ENCODE measurements around the gene TWIST1. TPM values are rescaled to one million over a fixed set of nuclear protein-coding genes. Genes with fewer than 3 reads are reported as not detected.

Gene TWIST1
- total RNA-seq, 2 experiments from 2014 or later: 4.1 to 4.6 TPM

DNA sequence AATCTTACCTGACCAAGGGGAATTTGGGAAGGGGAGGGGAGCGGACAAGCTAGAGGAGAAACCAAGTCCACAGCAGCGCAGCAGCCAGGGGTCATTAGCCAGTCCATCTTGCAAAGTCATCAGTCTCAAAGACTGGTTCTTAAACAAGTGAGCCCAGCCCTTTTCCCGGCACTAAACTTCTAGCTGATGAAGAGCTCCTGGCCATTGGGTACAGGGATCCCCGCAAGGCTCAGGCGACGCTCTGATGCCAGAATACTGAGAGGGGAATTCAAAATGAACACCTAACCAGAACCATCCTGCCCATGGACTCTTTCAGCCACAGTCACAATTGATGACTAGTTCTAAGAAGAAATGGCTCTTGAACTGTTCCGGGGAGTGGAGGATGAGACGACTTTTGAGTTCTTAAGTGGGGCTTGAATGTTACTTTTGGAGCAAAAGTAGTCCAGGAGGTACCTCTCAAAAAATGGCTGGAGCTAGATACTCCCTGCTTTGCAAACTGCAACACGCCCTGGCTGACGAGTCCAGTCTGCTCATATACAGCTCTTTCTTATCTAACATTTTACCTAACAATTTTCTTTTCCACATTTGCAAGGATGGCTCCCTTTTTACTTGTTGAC, 2.5 kb upstream of the TWIST1 start:
- intact Hi-C loops (cut with micrococcal nuclease): loop anchor here (10.0 kb wide), 1 partner anchor 1675 kb away; no protein-coding TSS in a partner anchor
- H3K4me1 Mint-ChIP-seq (ENCODE audit: low read depth): peaks cover 2% of the 10 kb centered on the region
- H3K27me3 Mint-ChIP-seq: peaks cover 35% of the 10 kb centered on the region
- no peaks in the 10 kb centered on the region for H3K36me3 Mint-ChIP-seq
- ChIA-PET POLR2A (no interaction called here), CTCF (no interaction called here)
- no peak for DNase-seq
- no peak overlapping the region for H3K4me3 Mint-ChIP-seq
- H3K27ac Mint-ChIP-seq: no peak overlapping the region
- no peaks in the 10 kb centered on the region for H3K9me3 Mint-ChIP-seq

GRCh38 chr7:19119372-19119771, 1.9 kb upstream of the TWIST1 start:
- CTCF ChIA-PET: no interaction called here
- no peak overlapping the region for H3K27ac Mint-ChIP-seq
- peaks cover 2% of the 10 kb centered on the region for H3K4me1 Mint-ChIP-seq (ENCODE audit: low read depth)
- H3K36me3 Mint-ChIP-seq: no peaks in the 10 kb centered on the region
- intact Hi-C loops (cut with micrococcal nuclease): loop anchor here (10.0 kb wide), 1 partner anchor 1675 kb away; no protein-coding TSS in a partner anchor
- POLR2A ChIA-PET: no interaction called here
- no peak overlapping the region for H3K4me3 Mint-ChIP-seq
- no peak for DNase-seq
- H3K9me3 Mint-ChIP-seq: no peaks in the 10 kb centered on the region
- H3K27me3 Mint-ChIP-seq: peaks cover 36% of the 10 kb centered on the region

- no peak overlapping the region for H3K27ac Mint-ChIP-seq
- DNase-seq: no peak
- POLR2A ChIA-PET: no interaction called here
- CTCF ChIA-PET: no interaction called here
- no peaks in the 10 kb centered on the region for H3K36me3 Mint-ChIP-seq
- H3K4me3 Mint-ChIP-seq: no peak overlapping the region
- H3K27me3 Mint-ChIP-seq: peaks cover 36% of the 10 kb centered on the region
- no peaks in the 10 kb centered on the region for H3K9me3 Mint-ChIP-seq
- intact Hi-C loops (cut with micrococcal nuclease): loop anchor here (10.0 kb wide), 1 partner anchor 1676 kb away; no protein-coding TSS in a partner anchor
- peaks cover 2% of the 10 kb centered on the region for H3K4me1 Mint-ChIP-seq (ENCODE audit: low read depth)
Observed at GRCh38 chr7:19118636-19119371, 1.4 kb upstream of the TWIST1 start.

GRCh38 chr7:19117870-19118608, 603 bp upstream of the TWIST1 start:
- Mint-ChIP-seq H3K36me3 (no peaks in the 10 kb centered on the region), H3K27ac (no peak overlapping the region), H3K9me3 (no peaks in the 10 kb centered on the region), H3K4me1 (ENCODE audit: low read depth) (peaks cover 2% of the 10 kb centered on the region), H3K4me3 (no peak overlapping the region), H3K27me3 (peaks cover 37% of the 10 kb centered on the region)
- intact Hi-C loops (cut with micrococcal nuclease): loop anchor here (10.0 kb wide), 1 partner anchor 1677 kb away; no protein-coding TSS in a partner anchor
- POLR2A ChIA-PET: no interaction called here
- no peak for DNase-seq
- CTCF ChIA-PET: no interaction called here

DNA sequence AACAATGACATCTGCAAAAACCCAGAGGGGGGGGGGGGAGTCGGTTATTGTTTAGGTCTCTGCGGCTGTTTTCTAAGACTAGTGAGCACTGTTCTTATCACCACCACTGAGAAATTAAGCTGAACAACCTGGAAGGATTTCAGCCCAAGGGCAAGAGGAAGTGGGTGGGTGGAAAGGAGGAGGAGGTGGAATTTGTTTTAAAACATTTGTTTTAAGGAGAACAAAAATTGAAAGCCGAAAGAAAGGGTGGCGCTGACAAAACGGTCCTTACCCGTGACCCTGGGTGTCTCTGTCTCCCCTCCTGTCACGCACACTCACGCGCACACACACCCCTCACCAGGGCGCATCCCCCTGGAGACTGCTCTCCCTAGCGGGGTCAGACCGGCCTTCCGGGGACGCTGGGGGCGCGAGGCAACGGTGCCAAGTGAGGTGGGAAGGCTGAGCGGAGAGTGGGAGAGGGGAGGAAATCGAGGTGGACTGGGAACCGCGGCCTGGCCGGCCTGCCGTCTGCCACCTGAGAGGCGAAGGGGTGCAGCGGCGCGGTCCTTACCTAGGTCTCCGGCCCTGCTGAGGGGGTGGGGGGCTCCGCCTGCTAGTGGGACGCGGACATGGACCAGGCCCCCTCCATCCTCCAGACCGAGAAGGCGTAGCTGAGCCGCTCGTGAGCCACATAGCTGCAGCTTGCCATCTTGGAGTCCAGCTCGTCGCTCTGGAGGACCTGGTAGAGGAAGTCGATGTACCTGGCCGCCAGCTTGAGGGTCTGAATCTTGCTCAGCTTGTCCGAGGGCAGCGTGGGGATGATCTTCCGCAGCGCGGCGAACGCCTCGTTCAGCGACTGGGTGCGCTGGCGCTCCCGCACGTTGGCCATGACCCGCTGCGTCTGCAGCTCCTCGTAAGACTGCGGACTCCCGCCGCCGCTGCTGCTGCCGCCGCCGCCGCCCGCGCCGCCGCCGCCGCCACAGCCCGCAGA, 1.0 kb downstream of the TWIST1 start:
- ChIA-PET POLR2A (no interaction called here), CTCF (no interaction called here)
- H3K4me1 Mint-ChIP-seq (ENCODE audit: low read depth): peaks cover 2% of the 10 kb centered on the region
- peaks cover 44% of the 10 kb centered on the region for H3K27me3 Mint-ChIP-seq
- H3K4me3 Mint-ChIP-seq: peak overlapping the region; percentile 16
- intact Hi-C loops (cut with micrococcal nuclease): loop anchor here (10.0 kb wide), 1 partner anchor 1678 kb away; no protein-coding TSS in a partner anchor
- H3K9me3 Mint-ChIP-seq: no peaks in the 10 kb centered on the region
- H3K27ac Mint-ChIP-seq: no peak overlapping the region
- peaks cover 1% of the 10 kb centered on the region for H3K36me3 Mint-ChIP-seq
- no peak for DNase-seq

GRCh38 chr7:19114551-19114855, 2.9 kb downstream of the TWIST1 start:
- peaks cover 2% of the 10 kb centered on the region for H3K4me1 Mint-ChIP-seq (ENCODE audit: low read depth)
- intact Hi-C loops (cut with micrococcal nuclease): loop anchor here (10.0 kb wide), 1 partner anchor 1680 kb away; no protein-coding TSS in a partner anchor
- peaks cover 47% of the 10 kb centered on the region for H3K27me3 Mint-ChIP-seq
- DNase-seq: no peak
- ChIA-PET CTCF (no interaction called here), POLR2A (no interaction called here)
- no peak overlapping the region for H3K27ac Mint-ChIP-seq
- peaks cover 1% of the 10 kb centered on the region for H3K36me3 Mint-ChIP-seq
- no peak overlapping the region for H3K4me3 Mint-ChIP-seq
- H3K9me3 Mint-ChIP-seq: no peaks in the 10 kb centered on the region

- POLR2A ChIA-PET: interaction anchor here (0.5 kb wide), 1 partner anchor 254 kb away, joined by 3 read pairs; no protein-coding TSS in a partner anchor
- H3K27ac Mint-ChIP-seq: no peak overlapping the region
- H3K9me3 Mint-ChIP-seq: no peaks in the 10 kb centered on the region
- peaks cover 48% of the 10 kb centered on the region for H3K27me3 Mint-ChIP-seq
- no peak overlapping the region for H3K4me3 Mint-ChIP-seq
- H3K4me1 Mint-ChIP-seq (ENCODE audit: low read depth): peaks cover 2% of the 10 kb centered on the region
- intact Hi-C loops (cut with micrococcal nuclease): loop anchor here (10.0 kb wide), 1 partner anchor 1681 kb away; no protein-coding TSS in a partner anchor
- DNase-seq: no peak
- CTCF ChIA-PET: no interaction called here
- H3K36me3 Mint-ChIP-seq: peaks cover 1% of the 10 kb centered on the region
Observed at GRCh38 chr7:19113855-19114550, 3.4 kb downstream of the TWIST1 start.

DNA sequence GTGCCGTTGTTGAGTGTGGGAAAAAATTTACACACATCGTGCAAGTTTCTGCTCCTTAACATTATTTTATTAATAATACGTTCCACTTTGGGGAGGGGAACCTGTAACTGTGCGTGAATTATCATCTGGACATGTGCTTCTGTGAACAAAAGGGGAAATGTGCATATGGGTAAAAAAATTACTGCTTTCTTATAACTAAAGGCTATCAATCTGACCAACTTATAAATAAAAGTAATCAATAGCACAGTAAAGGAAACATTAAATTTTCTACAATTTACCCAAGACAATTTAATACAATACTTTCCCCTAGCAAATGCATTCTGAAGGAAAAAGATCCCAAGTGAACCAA, 4.5 kb downstream of the TWIST1 start:
- peaks cover 48% of the 10 kb centered on the region for H3K27me3 Mint-ChIP-seq
- no peak overlapping the region for H3K4me3 Mint-ChIP-seq
- H3K9me3 Mint-ChIP-seq: no peaks in the 10 kb centered on the region
- DNase-seq: no peak
- CTCF ChIA-PET: no interaction called here
- H3K4me1 Mint-ChIP-seq (ENCODE audit: low read depth): peaks cover 2% of the 10 kb centered on the region
- no peak overlapping the region for H3K27ac Mint-ChIP-seq
- POLR2A ChIA-PET: interaction anchor here (0.6 to 1.2 kb wide), 2 partner anchors 9 to 14 kb away, joined by 3 to 4 read pairs; no protein-coding TSS in a partner anchor
- peaks cover 1% of the 10 kb centered on the region for H3K36me3 Mint-ChIP-seq
- intact Hi-C loops (cut with micrococcal nuclease): loop anchor here (10.0 kb wide), 1 partner anchor 1682 kb away; no protein-coding TSS in a partner anchor

DNA sequence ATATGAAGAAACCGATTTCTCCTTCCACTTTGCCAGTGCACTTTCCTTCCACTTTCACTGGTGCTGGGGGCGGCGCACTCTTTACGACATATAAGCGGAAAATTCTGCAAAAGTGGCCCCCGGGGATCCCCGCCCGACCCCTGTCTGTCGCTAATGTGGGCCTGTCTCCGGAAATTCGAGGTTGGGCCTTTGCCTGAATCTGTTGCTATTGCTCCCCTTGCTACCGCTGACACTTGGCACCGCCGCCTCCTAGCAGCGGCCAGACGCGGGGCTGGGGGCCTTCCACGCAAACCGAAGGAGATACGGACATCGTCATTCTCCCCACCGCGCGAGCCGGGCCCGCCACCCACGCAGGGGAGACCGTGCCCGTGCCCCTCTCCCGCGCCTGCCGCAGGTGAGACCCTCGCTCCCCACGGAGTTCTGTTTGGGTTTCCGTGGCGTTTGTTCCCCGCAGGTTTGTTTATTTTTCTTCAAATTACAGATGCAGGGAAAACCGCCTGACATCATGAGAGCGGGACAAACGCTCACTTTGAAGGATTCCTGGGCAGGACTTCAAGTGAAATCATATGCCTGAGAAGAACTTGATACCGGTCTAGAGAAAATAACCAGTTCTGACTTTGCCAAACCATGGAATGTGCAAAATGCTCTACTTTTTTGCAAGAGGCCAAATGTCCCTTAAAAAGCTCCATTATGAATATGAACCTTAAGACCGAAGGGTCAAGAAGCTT, 5.0 kb downstream of the TWIST1 start:
- no peak overlapping the region for H3K27ac Mint-ChIP-seq
- peaks cover 7% of the 10 kb centered on the region for H3K4me1 Mint-ChIP-seq (ENCODE audit: low read depth)
- H3K27me3 Mint-ChIP-seq: peaks cover 54% of the 10 kb centered on the region
- H3K36me3 Mint-ChIP-seq: peaks cover 1% of the 10 kb centered on the region
- ChIA-PET POLR2A (interaction anchor here (0.6 to 1.2 kb wide), 2 partner anchors 10 to 13 kb away, joined by 3 to 4 read pairs; no protein-coding TSS in a partner anchor), CTCF (no interaction called here)
- H3K9me3 Mint-ChIP-seq: no peaks in the 10 kb centered on the region
- DNase-seq: no peak
- intact Hi-C loops (cut with micrococcal nuclease): loop anchor here (10.0 kb wide), 1 partner anchor 1682 kb away; no protein-coding TSS in a partner anchor
- no peak overlapping the region for H3K4me3 Mint-ChIP-seq

- Mint-ChIP-seq H3K9me3 (no peaks in the 10 kb centered on the region), H3K27ac (no peak overlapping the region), H3K4me1 (ENCODE audit: low read depth) (peaks cover 8% of the 10 kb centered on the region), H3K4me3 (no peak overlapping the region), H3K36me3 (peaks cover 1% of the 10 kb centered on the region), H3K27me3 (peaks cover 60% of the 10 kb centered on the region)
- ChIA-PET CTCF (no interaction called here), POLR2A (no interaction called here)
- DNase-seq: no peak
- intact Hi-C loops (cut with micrococcal nuclease): loop anchor here (10.0 kb wide), 1 partner anchor 1683 kb away; no protein-coding TSS in a partner anchor
Observed at GRCh38 chr7:19111474-19112273, 5.8 kb downstream of the TWIST1 start.
